GM12878 (cell line): ENCODE results near the gene COL9A3. TPM values are rescaled to one million over a fixed set of nuclear protein-coding genes. Genes with fewer than 3 reads are reported as not detected.

Experiments used
- ATAC-seq: fragments of 200-7000 bp; cut with Tn5 transposase; 3 replicates; pipeline ENCODE4 v1.9.1; 2020; ENCODE audit warnings: mild to moderate bottlenecking, moderate library complexity
- BruUV-seq: library from RNA; stranded (reverse); fragments of 400-500 nt; replicated peaks from 2 replicates; lab custom pipeline; 2021; lab: Mats Ljungman, UMichigan
- CTCF ChIA-PET: fragments of 300-600 bp; sonication (Branson Sonifier 250); formaldehyde crosslinking; extraction: SDS; loops from one replicate; lab custom pipeline; 2021; ENCODE audit warnings: inconsistent platforms; lab: Yijun Ruan, JAX
- POLR2A ChIA-PET: fragments of 350-600 bp; formaldehyde crosslinking; extraction: SDS; loops from one replicate; lab custom pipeline; 2021; ENCODE audit warnings: inconsistent platforms; lab: Charles Lee
- RAD21 ChIA-PET: fragments of 300-600 bp; sonication (Branson Sonifier 250); formaldehyde crosslinking; loops from one replicate; lab custom pipeline; 2023; ENCODE audit warnings: antibody characterized with exemption; ENCODE audit not compliant: unreplicated experiment; lab: Charles Lee
- SMC1A ChIA-PET: fragments of 300-600 bp; sonication (Branson Sonifier 250); formaldehyde crosslinking; loops from one replicate; lab custom pipeline; 2023; ENCODE audit not compliant: unreplicated experiment, uncharacterized antibody; lab: Charles Lee
- DNase-seq: peaks from one replicate; pipeline ENCODE4 v3.0.0-alpha.2; 2011; ENCODE audit warnings: low read depth, low spot score
- FAIRE-seq: peaks from 3 replicates; lab custom pipeline; 2011; peaks lifted over from hg19 to GRCh38; lab: Jason Lieb, UNC
- H2AFZ ChIP-seq: 2 replicates; pipeline ENCODE4 v1.6.0; 2011; ENCODE audit warnings: low read depth, low read length, control low read depth; ENCODE audit not compliant: control insufficient read depth
- H3K27ac ChIP-seq: 2 replicates; pipeline ENCODE4 v1.5.1; 2011; ENCODE audit warnings: control low read depth; ENCODE audit not compliant: control insufficient read depth, insufficient read depth
- H3K27me3 ChIP-seq, 2 experiments: replicated peaks in 1 of 2; 2 replicates each; pipeline versions ENCODE4 v1.6.0 to v1.6.1; 2011; ENCODE audit warnings: low read length in 1 of 2; ENCODE audit not compliant: control insufficient read depth in 2 of 2, insufficient read depth in 2 of 2
- H3K36me3 ChIP-seq, 2 experiments: 2 replicates each; pipeline ENCODE4 v1.5.1; 2011; ENCODE audit warnings: low read length in 1 of 2; ENCODE audit not compliant: control insufficient read depth in 2 of 2, insufficient read depth in 2 of 2
- H3K4me1 ChIP-seq: 2 replicates; pipeline ENCODE4 v1.6.1; 2011; ENCODE audit warnings: mild to moderate bottlenecking, low read length, moderate library complexity, mixed read lengths; ENCODE audit not compliant: control insufficient read depth, insufficient read depth
- H3K4me2 ChIP-seq: 2 replicates; pipeline ENCODE4 v1.6.0; 2011; ENCODE audit warnings: control low read depth; ENCODE audit not compliant: control insufficient read depth, insufficient read depth
- H3K4me3 ChIP-seq: fragments of 200-600 bp; sonication (generic); 2 replicates; pipeline ENCODE4 v1.5.1; 2016
- H3K79me2 ChIP-seq: 2 replicates; pipeline ENCODE4 v1.6.0; 2011; ENCODE audit warnings: low read length; ENCODE audit not compliant: control insufficient read depth, insufficient read depth
- H3K9ac ChIP-seq: 2 replicates; pipeline ENCODE4 v1.8.0; 2011; ENCODE audit warnings: low read length, control low read depth, mixed read lengths; ENCODE audit not compliant: control insufficient read depth, insufficient read depth
- H3K9me3 ChIP-seq: replicated peaks from 3 replicates; pipeline ENCODE4 v1.5.1; 2011; ENCODE audit warnings: mild to moderate bottlenecking, low read length; ENCODE audit not compliant: control insufficient read depth, insufficient read depth
- H4K20me1 ChIP-seq: 2 replicates; pipeline ENCODE4 v1.6.0; 2011; ENCODE audit not compliant: control insufficient read depth, insufficient read depth
- BCLAF1 ChIP-seq: fragments of 450-650 bp; IDR thresholded peaks from 2 replicates; pipeline ENCODE4 v1.6.1; 2017; ENCODE audit warnings: antibody characterized with exemption, mild to moderate bottlenecking, moderate library complexity
- BMI1 ChIP-seq: fragments of 450-650 bp; IDR thresholded peaks from 2 replicates; pipeline ENCODE4 v1.6.1; 2016; ENCODE audit warnings: mild to moderate bottlenecking, moderate library complexity, borderline replicate concordance
- CHD1 ChIP-seq: IDR thresholded peaks from 2 replicates; pipeline ENCODE4 v1.6.1; 2012; ENCODE audit warnings: low read depth, low read length, improper control_type of control experiment
- CREB1 ChIP-seq: IDR thresholded peaks from 2 replicates; pipeline ENCODE4 v1.6.1; 2012; ENCODE audit warnings: low read depth, mild to moderate bottlenecking, inconsistent platforms
- CUX1 ChIP-seq: IDR thresholded peaks from 2 replicates; pipeline ENCODE4 v1.6.1; 2012; ENCODE audit warnings: improper control_type of control experiment, low read depth, low read length; ENCODE audit not compliant: insufficient replicate concordance
- ELK1 ChIP-seq: IDR thresholded peaks from 2 replicates; pipeline ENCODE4 v1.6.1; 2012; ENCODE audit warnings: low read depth, low read length, improper control_type of control experiment
- HDAC2 ChIP-seq: fragments of 200-600 bp; sonication (generic); IDR thresholded peaks from 2 replicates; pipeline ENCODE4 v1.6.1; 2017
- IRF4 ChIP-seq: IDR thresholded peaks from 2 replicates; pipeline ENCODE4 v1.6.1; 2011; ENCODE audit warnings: low read depth, low read length
- KDM1A ChIP-seq: fragments of 200-600 bp; sonication (generic); IDR thresholded peaks from 2 replicates; pipeline ENCODE4 v1.6.1; 2016; ENCODE audit warnings: borderline replicate concordance
- MXI1 ChIP-seq: fragments of 150-350 bp; IDR thresholded peaks from 2 replicates; pipeline ENCODE4 v1.6.1; 2011; ENCODE audit warnings: low read depth, mild to moderate bottlenecking, inconsistent platforms, low read length, improper control_type of control experiment
- NFYA ChIP-seq: IDR thresholded peaks from 2 replicates; pipeline ENCODE4 v1.6.1; 2011; ENCODE audit warnings: low read depth, mild to moderate bottlenecking, low read length, improper control_type of control experiment, borderline replicate concordance
- PKNOX1 ChIP-seq: fragments of 450-650 bp; IDR thresholded peaks from 2 replicates; pipeline ENCODE4 v1.6.1; 2016; ENCODE audit warnings: mild to moderate bottlenecking
- SMARCA5 ChIP-seq: fragments of 450-650 bp; IDR thresholded peaks from 2 replicates; pipeline ENCODE4 v1.6.1; 2017; ENCODE audit warnings: mild to moderate bottlenecking
- SREBF2 ChIP-seq: IDR thresholded peaks from 2 replicates; pipeline ENCODE4 v1.6.1; 2012; ENCODE audit warnings: mild to moderate bottlenecking, low read length
- WGBS: methylation state at CpG from one replicate; pipeline ENCODE4 v1.1.6; 2016; ENCODE audit warnings: low lambda C conversion rate; ENCODE audit not compliant: insufficient replicate concordance, insufficient coverage; ENCODE audit errors: missing lambda C conversion rate; 5-methylcytosine and 5-hydroxymethylcytosine counted together
- in situ Hi-C: fragments of 300-500 bp; cut with MboI; formaldehyde crosslinking; loops from 9 replicates; pipeline ENCODE4 v1.14.3; 2018; ENCODE audit warnings: mixed read lengths
- intact Hi-C: fragments of 100-400 bp; cut with micrococcal nuclease; formaldehyde crosslinking; loops from one replicate; pipeline ENCODE4 v1.14.2; 2022; ENCODE audit not compliant: unreplicated experiment
- polyA plus RNA-seq, 11 experiments: library from polyadenylated mRNA; depleted of rRNA in 4 of 11; unstranded in 6 of 11; stranded (reverse) in 5 of 11; fragments of >200 nt; fragmentation: Nextera tagmentation in 4 of 11; fragmentation: Illumina TruSeq in 1 of 11; extraction: Ambion mirVana in 4 of 11; extraction: Trizol in 1 of 11; gene quantifications; 1 replicate in 1 of 11; 2 replicates in 10 of 11; pipeline versions ENCODE4 v1.2.1 to v1.2.3, GENCODE V29; 2011 to 2016; ENCODE audit warnings: inconsistent platforms in 2 of 11, missing spikeins in 2 of 11, low read depth in 1 of 11
- total RNA-seq, 4 experiments: library from RNA; depleted of rRNA in 3 of 4; stranded (reverse); fragments of >200 nt in 3 of 4; fragmentation: Illumina TruSeq in 1 of 4; extraction: Trizol in 1 of 4; gene quantifications; 2 replicates each; pipeline versions ENCODE4 v1.2.1 to v1.2.3, GENCODE V29; 2013 to 2021

The COL9A3 gene
- total and polyA plus RNA-seq, 10 of the 15 experiments (the other 5 are each of a cell fraction or from before 2014, with no cell fraction given): 0.09 to 1.7 (median 0.63) TPM; not detected in 1

GRCh38 chr20:62880147-62880934 is 63.5 kb downstream of the COL9A3 start:
- no peak overlapping the region for H2AFZ ChIP-seq
- no peak overlapping the region for H3K27ac ChIP-seq
- intact Hi-C loops (no loop called here), in situ Hi-C loops (no loop called here)
- no peak overlapping the region for H3K9ac ChIP-seq
- H3K36me3 ChIP-seq: no peaks in the 10 kb centered on the region; a peak in 1 of 4 replicates
- DNase-seq (no peak), ATAC-seq (no peak), FAIRE-seq (no peak)
- BruUV-seq: no TSS peak
- H3K27me3 ChIP-seq: no peaks in the 10 kb centered on the region
- no peaks in the 10 kb centered on the region; the same call in 1 of the 2 replicates for H4K20me1 ChIP-seq
- H3K79me2 ChIP-seq: no peaks in the 10 kb centered on the region
- H3K4me3 ChIP-seq: no peak overlapping the region
- POLR2A ChIA-PET: no interaction called here
- 96% methylated on average over 32 of the region's 37 CpGs for WGBS
- SMC1A ChIA-PET: no interaction called here
- RAD21 ChIA-PET: no interaction called here
- H3K4me2 ChIP-seq: no peak overlapping the region
- H3K9me3 ChIP-seq: no peaks in the 10 kb centered on the region
- H3K4me1 ChIP-seq: no peaks in the 10 kb centered on the region
- CTCF ChIA-PET: no interaction called here
- no peak for TF ChIP-seq BCLAF1
- no peak for TF ChIP-seq CREB1
- no peak for TF ChIP-seq BMI1
- no peak for TF ChIP-seq SMARCA5
- TF ChIP-seq ELK1: no peak
- no peak for TF ChIP-seq CHD1
- TF ChIP-seq KDM1A: no peak
- TF ChIP-seq PKNOX1: no peak
- TF ChIP-seq SREBF2: no peak
- no peak for TF ChIP-seq IRF4
- no peak for TF ChIP-seq CUX1
- no peak for TF ChIP-seq HDAC2
- TF ChIP-seq MXI1: no peak
- TF ChIP-seq NFYA: no peak
